Stimulated activated CD8-positive, alpha-beta memory T cell treated with anti-CD3 and anti-CD28 coated beads, Interleukin-7, amount 100 ng/mL, for 48 hours (primary cell): ENCODE data around the gene BRINP2.
"Not testable (repeated sequence)": the region's sequence is repeated elsewhere in the genome, so short reads cannot be mapped to it uniquely, and the experiment has no call there.

ENCODE experiments used
- DNase-seq, 2 donors: peaks; one replicate each; pipeline ENCODE4 v3.0.0-alpha.2; 2020; ENCODE audit warnings: low read depth in 1 of 2; ENCODE audit errors: extremely low read depth in 1 of 2

BRINP2 gene

GRCh38 chr1:177306981-177307380, 136.2 kb downstream of the BRINP2 start:
- DNase-seq, result no peak

DNA sequence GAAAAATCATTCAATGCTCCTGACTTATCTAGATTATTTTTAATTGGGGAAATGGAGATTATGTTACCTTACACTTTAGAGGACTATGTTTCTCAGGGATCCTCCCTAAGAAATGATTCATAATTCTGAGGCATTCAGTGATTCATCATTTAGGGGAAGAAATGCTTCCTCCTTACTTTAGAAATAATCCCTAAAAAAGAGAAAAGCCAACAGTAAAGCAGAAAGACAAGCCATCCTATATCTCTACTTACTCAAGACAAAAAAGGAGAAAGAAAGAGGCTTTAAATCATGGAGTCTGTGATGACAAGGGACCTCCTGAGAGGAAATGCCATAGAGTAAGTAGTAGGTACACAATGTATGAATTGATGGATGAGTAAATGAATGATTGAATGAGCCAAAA, 137.0 kb downstream of the BRINP2 start:
- no peak for DNase-seq

DNA sequence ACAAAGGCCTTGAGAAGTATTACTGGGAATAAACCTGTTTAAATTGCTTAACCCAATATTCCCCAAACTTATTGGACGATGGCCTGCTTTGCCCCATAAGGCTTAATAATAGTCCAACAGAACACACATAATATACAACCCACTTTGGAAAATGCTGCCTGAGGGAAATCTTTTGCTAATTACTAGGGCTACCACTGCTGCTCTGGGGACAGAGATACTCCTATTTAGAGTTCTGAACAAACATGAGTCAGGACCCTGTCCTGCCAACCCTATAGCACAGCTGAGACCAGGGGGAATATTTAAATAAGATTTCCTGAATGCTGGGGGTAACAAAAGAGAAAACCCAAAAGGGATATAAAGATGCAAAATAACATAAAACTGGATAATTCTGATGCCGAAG, 139.1 kb downstream of the BRINP2 start:
- no peak for DNase-seq

DNA sequence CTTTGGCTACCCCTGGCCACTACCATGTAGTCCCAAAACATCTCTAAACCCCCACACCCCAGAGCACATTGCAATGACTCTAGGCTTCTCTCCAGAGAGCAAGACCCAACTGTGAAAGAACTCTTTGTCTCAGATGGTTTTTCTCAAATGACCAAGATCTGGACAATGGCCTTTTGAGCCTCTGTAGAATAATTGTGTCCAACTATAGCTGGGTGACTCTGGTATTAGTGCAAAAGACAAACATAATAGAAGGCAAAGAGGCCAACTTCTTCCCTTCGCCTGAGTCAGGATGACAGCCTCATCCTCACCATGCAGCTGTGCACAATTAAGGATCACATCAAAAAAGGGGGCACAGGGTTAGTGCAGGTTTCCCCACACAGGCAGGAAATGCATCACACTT, 139.6 kb downstream of the BRINP2 start:
- no peak for DNase-seq

- no peak for DNase-seq
These were observed 140.4 kb downstream of the BRINP2 start for GRCh38 chr1:177311111-177311510.

DNA sequence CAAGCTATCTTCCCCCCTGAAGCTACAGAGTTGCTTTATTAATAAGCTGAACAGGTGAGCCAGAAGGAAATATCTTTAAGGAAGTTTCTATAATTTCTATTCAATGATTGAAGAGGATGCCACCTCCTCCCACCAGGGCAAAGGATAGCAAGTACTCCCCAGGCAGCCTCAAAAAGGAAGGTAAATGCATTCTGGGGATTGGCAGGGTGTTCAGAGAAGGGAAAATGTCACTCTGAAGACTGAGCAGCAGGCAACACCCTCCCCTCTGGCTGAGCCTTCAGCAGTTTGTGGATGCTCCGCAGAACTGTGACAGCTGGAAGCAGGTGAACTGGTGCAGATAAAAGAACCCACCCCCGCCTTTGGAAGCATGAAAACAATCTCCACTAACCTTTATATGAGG, 140.8 kb downstream of the BRINP2 start:
- DNase-seq, result no peak

GRCh38 chr1:177315261-177315660, 144.5 kb downstream of the BRINP2 start:
- DNase-seq, result no peak

GRCh38 chr1:177315761-177316160, 145.0 kb downstream of the BRINP2 start:
- no peak for DNase-seq

DNA sequence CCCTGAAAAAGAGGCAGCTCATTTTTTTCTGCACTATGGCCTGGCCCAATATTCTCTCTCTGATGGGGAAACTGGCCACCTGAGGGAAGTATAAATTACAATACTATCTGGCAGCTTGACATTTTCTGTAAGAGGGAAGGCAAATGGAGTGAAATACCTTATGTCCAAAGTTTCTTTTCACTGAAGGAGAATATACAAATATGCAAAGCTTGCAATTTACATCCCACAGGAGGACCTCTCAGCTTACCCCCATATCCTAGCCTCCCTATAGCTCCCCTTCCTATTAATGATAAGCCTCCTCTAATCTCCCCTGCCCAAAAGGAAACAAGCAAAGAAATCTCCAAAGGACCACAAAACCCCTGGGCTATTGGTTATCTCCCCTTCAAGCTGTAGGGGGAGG, 150.7 kb downstream of the BRINP2 start:
- not testable (repeated sequence) for DNase-seq

- DNase-seq, result no peak
These were observed 157.5 kb downstream of the BRINP2 start for GRCh38 chr1:177328251-177328650.

DNA sequence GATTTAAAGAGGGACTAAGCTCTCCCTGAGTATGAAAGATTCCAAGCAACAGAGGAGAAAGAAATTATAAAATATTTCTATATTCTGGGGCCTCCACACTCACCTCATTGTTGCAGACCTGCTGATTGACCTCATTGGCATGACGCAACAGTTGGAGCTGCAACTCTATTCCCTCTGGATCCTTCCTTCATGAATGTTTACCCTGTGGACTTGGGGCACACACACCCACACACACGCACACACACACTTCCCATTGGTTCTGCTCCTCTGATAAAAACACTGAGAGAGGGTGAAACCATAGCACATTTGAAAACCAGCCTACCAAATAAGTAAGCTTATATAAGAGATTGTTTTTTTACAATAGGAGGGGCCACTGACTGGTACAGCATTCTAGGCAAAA, 159.1 kb downstream of the BRINP2 start:
- no peak for DNase-seq
